GM21447 (cell line): ENCODE measurements around the gene VWA1.
"Not testable (repeated sequence)": the region's sequence is repeated elsewhere in the genome, so short reads cannot be mapped to it uniquely, and the experiment has no call there.

Experiments used
- ATAC-seq: cut with Tn5 transposase; IDR thresholded peaks from one replicate; pipeline ENCODE4 v1.9.1; 2021; ENCODE audit not compliant: unreplicated experiment

The VWA1 gene

GRCh38 chr1:1482856-1483255 lies 47.4 kb downstream of the VWA1 start:
- ATAC-seq: no peak

- no peak for ATAC-seq
Observed at GRCh38 chr1:1483714-1484113, 48.2 kb downstream of the VWA1 start.

- not testable (repeated sequence) for ATAC-seq
Observed at GRCh38 chr1:1484976-1485750, 49.7 kb downstream of the VWA1 start.

GRCh38 chr1:1485755-1486317 lies 50.3 kb downstream of the VWA1 start:
- not testable (repeated sequence) for ATAC-seq

- no peak for ATAC-seq
Observed at GRCh38 chr1:1487701-1488100, 52.2 kb downstream of the VWA1 start.

- no peak for ATAC-seq
Observed at GRCh38 chr1:1489231-1489630, 53.7 kb downstream of the VWA1 start.

GRCh38 chr1:1489861-1490260 lies 54.4 kb downstream of the VWA1 start:
- no peak for ATAC-seq

- no peak for ATAC-seq
Observed at GRCh38 chr1:1490633-1491230, 55.2 kb downstream of the VWA1 start.

GRCh38 chr1:1491601-1492000 lies 56.1 kb downstream of the VWA1 start:
- ATAC-seq: no peak
